HG03280 (cell line): ENCODE data around the gene GLB1L2.

ENCODE experiments used
- ATAC-seq: cut with Tn5 transposase; IDR thresholded peaks from one replicate; pipeline ENCODE4 v1.9.1; 2021; ENCODE audit warnings: mild to moderate bottlenecking, moderate library complexity; ENCODE audit not compliant: unreplicated experiment

Gene GLB1L2

GRCh38 chr11:134365011-134365925, 33.5 kb downstream of the GLB1L2 start:
- ATAC-seq = no peak

- ATAC-seq = no peak
These were observed 34.5 kb downstream of the GLB1L2 start for GRCh38 chr11:134366254-134366653.

DNA sequence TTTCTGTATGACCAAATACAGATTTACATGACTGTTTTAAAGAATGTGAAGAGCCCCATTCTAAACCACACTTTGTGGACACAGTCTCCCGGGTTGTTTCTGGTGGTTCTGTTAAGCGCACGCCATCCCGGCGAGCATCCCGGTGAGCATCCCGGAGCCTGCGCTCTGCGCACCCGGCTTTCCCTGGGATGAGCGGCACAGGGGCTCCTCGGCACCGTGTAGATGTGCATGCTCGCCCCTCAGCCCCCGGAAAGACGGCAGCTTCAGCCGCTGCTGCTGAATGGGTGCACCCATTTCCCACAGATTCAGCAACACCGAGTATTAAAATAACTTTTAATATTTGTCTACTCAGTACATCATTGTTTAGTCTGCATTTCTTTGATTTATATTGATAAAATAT, 36.0 kb downstream of the GLB1L2 start:
- no peak for ATAC-seq

DNA sequence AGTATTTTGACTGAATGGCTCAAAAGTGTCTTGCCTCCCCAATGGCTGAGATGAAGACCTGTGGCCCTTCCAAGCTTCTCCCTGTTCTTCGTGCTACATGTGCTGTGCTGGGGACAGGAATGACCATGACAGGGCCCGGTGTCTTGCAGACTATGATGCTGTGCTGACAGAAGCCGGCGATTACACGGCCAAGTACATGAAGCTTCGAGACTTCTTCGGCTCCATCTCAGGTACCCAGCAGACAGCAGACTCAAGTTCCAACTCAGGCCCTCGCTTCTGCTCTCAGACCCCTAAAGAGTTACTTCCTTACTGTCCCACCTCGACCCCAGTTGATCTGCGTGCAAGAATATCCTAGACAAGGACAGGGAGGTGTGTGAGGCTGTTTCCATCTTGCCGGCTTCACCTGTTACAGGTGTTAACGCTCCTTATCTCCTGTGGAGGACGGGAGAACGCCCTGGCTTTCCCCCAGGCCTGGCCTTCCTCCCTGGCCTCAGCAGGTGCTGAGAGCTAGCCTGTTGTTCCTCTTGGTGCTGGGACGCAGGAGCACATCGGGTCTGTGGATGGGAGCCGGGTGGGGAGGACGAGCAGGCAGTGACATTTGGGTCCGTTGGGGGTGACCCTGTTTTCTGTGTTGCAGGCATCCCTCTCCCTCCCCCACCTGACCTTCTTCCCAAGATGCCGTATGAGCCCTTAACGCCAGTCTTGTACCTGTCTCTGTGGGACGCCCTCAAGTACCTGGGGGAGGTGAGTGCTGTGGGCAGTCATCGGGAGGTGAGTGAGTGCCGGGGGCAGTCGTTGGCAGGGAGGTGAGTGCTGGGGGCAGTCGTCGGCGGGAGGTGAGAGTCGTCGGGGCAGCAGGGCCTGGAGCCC, 38.1 kb downstream of the GLB1L2 start:
- no peak for ATAC-seq

DNA sequence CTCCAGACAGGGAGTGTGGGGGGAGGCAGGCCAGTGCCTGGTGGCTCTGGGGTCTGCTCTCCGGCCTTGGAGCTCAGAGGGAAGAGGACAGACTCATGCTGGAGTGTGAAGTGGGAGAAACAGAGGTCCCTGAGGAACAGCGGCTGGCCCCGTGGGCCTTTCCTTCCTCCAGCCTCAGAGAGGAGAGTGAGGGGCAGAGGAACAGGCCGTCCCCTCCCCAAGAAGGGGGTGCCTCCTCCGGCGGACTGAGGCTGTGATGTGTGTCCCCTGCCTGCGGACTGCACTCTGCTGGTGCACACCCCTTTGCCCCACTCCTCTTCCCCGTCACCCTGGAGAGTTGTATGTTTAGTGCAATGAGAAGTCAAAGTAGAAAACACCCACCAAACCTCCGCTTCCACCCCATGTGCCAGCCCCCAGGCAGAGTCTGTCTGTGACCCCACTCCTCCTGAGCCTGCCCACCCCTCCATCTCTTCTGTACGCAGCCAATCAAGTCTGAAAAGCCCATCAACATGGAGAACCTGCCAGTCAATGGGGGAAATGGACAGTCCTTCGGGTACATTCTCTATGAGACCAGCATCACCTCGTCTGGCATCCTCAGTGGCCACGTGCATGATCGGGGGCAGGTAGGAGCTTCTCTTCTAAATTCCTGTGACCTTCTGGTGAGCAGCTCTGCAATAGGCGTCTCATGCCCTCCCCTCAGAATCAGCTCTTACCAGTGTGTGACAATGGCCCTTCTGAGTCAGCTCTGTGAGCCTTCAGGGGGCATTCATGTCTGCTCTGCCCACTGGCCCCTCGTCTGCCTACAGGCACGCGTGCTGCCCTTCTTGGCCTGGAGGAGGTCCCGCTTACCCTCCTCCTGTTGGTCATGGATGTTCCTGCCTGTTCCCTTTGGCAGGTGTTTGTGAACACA, 39.0 kb downstream of the GLB1L2 start:
- no peak for ATAC-seq

DNA sequence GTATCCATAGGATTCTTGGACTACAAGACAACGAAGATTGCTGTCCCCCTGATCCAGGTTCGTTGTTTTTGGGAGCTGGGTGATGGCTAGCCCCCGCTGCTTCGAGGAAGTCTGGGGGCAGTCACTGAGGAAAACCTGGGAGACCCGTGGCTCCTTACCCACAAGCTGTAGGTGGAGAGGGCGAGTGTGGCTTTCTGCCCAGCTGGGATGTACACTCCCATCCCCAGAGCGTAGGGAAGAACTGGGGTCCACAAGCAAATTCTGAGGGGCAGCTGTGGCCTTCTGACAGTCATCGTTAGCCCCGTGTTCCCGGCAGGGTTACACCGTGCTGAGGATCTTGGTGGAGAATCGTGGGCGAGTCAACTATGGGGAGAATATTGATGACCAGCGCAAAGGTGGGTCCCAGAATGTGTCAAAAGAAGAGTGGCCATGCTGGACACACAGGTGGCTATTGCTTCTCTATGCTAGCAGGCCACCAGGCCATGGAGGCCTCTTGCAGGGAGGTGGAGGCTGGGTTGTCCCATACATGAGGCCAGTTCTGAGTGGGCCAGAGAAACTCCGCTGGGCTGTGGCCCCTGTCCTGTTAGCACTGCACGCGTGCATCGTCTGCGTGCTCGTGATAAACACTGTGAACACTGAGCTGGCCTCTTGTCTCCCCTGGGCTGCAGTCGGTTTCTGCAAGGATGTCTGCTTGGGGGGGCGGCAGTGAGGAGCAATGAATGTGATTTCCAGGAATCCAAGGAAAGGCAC, 39.8 kb downstream of the GLB1L2 start:
- no peak for ATAC-seq

DNA sequence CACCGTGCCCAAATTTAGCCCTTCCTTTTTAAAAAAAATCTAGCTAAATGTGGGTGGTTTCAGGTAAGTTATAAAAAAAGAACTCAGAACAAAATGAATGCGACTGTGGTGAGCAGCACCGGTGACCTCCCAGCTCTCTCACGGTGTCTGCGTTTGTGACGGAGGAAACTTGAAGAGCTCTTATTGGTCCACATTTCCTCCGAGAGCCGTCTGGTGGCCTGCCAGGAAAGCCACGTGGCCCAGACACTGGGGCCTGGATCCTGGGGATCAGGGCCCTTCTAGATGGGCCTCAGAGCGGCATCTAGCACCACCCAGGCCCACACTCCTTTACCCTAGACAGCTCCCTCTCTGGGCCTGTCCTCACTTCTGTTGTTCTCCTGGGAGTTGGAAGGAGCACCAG, 40.7 kb downstream of the GLB1L2 start:
- no peak for ATAC-seq

DNA sequence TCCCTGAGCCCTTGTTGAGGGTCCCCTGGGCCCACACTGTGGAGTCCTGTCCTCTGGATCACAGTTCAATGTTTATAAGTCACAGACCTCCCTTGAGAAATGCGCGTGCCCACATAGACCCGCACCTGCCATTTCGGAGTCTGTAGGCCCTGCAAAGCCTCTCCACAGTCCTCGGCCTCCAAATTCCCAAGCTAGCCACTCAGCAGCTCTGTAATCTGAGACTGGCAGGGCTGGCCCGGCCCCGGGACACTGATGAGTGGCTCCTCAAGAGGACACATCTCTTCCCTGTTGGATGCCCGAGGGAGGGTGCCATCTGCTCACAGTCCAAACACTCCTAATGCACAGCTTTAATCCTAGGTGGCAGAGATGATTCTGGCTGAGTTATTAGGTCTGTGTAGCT, 41.2 kb downstream of the GLB1L2 start:
- ATAC-seq = no peak

GRCh38 chr11:134373591-134374052, 41.8 kb downstream of the GLB1L2 start:
- no peak for ATAC-seq

GRCh38 chr11:134374171-134374570, 42.4 kb downstream of the GLB1L2 start:
- no peak for ATAC-seq

GRCh38 chr11:134374891-134375550, 43.2 kb downstream of the GLB1L2 start:
- no peak for ATAC-seq

DNA sequence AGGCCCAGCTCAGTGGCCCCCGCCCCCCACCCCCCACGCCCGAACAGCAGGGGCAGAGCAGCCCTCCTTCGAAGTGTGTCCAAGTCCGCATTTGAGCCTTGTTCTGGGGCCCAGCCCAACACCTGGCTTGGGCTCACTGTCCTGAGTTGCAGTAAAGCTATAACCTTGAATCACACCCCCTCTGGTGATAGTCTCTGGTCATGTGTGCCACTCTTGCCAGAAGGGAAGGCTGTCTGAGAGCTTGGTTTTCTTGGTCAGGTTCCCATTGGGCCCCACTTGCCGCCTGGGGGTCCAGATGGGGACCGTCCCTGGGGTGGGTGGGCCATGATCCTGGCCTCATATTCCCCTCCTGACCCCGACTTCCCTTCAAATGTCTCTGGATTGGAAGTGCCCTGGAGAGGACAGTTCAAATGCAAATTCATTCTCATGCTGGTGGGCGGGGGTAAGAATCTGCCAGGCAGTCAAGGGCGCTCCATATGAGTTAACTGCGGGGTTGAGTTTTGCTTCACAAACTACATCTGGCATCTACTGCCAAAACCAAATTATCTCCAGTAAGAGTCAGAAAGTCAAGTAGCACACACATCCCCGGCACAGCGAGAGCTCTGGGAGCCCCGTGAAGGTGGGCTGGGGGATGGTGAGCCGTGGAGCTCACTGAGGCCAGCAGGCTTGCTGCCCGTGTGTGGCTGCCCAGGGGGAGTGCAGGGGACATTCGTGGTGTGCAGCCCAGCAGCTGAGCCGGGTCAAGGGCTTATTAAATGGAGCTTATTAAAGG, 44.5 kb downstream of the GLB1L2 start:
- no peak for ATAC-seq

DNA sequence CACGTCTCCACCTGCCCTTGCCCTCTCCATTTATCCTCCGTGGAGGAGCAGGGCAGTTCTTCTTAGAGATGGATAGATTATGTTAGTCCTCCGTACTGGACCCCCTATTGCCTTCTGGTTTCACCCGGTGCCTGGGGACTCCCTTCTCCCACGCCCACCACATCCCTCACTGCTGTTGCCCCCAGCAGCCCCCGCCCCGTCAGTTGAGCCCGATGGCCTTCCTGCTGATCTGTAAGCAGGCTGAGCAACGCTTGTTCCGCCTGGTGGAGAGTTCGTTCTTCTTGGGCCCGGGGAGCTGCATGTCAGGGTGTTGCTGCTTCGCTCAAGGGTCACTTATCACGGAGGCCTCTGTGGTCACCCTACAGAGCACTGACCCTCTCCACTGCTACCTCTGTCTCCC, 46.1 kb downstream of the GLB1L2 start:
- no peak for ATAC-seq

DNA sequence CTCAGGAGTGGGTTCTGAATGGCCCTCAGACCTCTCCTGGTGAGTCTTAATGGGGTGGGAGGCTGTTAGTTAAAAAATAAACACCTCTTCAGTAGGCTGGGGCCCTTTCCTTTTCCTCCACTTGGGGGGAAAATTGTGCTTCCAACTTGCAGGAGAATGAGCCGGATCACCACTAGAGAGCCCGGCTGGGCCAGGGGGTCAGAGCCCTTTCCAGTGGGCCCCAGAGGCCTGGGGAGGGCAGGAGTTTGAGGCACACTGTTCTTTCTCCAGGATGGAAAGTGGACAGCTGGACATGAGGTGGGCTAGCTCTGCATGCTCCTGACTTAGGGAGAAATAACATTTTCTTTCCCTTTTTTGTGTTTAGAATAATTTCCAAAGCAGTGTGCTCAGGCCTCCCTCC, 47.5 kb downstream of the GLB1L2 start:
- no peak for ATAC-seq

DNA sequence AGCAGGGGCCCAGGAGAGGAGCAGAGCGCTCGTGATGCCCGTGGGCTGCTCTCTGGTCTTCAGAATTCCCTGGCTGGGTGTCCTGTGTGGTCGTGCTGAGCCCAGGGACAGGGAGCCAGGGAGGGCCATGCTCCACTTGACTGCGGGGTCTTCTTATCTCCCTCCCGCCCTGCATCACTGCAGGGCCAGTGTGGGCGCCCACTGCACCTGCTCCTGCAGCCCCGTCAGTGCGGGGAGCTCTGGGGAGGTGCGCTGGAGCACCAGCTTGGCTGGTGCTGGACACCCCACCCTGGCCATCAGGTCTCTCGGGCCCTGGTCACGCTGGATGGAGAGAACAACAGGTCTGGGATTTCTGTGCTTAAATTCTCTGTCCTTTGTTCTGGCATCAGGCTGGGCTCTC, 48.4 kb downstream of the GLB1L2 start:
- ATAC-seq = no peak

DNA sequence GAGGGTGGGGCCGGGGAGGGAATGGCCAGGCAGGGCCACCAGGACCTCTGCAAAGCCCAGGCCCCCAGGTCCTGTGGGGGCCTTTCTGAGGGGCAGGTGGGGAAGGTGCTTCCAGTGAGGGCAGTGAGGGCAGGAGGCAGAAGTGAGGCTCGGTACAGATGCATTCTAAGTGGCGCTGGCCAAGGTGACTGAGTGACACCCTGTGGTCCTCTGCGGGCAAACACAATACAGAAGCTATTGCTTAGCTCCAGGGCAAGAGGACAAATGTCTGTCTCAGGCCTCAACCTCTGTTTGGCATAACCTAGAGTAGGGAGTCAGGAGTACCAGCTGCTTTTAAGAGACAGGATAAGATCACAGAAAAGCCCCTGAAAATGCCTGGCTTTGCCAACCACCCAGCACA, 49.0 kb downstream of the GLB1L2 start:
- ATAC-seq = no peak

- ATAC-seq = no peak
These were observed 50.5 kb downstream of the GLB1L2 start for GRCh38 chr11:134382257-134382656.

DNA sequence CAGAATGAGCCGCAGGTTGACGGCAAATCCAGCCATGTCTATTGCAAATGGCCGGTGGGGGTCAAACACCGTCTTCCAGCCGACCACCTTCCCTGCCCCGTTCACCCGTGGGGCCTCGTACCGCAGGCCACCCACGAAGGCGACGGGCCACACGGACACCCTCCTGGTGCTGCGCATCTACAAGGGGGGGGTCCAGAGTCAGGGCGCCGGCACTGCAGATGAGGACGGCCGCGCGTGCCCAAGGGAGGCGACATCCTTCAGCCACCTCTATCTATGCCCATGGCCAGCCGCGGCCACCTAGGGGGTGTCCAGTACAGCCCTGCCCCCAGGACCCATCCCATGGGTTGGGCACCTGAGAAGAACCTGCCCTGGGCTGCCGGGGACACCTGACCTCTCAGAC, 51.0 kb downstream of the GLB1L2 start:
- ATAC-seq = no peak
